HG03432 (cell line): ENCODE data around the gene ANKRD13D.

Experiments
- ATAC-seq: cut with Tn5 transposase; IDR thresholded peaks from one replicate; pipeline ENCODE4 v1.9.1; 2021; ENCODE audit warnings: mild to moderate bottlenecking, moderate library complexity; ENCODE audit not compliant: unreplicated experiment

Gene ANKRD13D

DNA sequence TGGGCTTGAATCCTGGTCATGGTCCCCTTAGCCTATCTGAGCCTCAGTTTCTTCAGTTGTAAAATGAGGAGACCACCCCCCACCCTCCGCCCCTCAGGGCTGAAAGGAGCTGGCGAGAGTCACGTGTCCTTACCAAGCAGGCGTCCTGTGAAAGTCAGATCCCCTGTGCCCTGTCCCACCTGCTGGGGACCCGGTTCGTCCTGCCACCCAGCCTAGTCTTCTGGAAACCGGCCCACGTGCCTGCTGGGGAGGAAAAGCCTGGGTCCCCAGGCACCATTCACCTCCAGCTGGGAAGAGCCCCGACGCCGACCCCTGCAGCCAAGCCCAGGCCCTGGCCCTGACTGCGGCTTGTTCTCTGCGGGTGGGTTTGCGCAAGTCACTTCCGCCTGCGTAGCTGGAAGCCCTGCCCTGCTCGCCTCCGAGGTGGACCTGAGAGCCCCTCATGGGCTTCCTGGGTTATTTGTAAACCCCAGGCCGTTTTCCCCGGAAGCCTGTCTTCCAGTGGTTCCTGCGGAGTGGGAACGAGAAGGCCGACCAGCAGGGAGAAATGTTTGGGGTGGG lies 13.5 kb downstream of the ANKRD13D start:
- no peak for ATAC-seq

DNA sequence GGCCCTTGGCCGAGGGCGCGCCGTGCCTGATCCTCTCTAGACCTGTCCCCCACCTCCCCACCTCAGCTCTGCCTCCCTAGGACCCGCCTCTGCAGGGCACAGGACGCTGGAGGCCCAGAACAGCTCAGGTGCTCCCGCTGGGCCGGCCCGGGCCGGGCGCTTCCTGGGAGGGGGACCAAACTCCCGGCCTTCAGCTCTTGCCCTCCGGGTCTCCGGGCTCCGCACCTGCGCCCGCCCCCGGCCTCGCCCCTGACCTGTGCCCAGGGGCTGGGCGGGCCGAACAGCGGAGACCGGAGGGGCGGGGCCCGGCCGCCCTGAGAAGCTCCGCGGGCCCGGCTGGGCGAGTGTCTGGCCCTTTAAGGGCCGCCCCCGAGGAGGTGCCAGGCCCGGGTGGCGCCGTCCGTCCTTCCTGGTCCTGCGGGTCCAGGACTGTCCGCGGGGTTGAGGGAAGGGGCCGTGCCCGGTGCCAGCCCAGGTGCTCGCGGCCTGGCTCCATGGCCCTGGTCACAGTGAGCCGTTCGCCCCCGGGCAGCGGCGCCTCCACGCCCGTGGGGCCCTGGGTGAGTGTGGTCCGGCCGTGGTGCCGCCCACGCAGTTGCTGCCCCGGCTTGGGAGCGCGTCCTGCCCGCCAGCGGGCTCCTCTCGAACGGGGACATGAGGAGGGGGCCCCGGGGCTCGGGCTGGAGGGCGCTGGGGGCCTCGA lies 14.2 kb downstream of the ANKRD13D start, which contains the start of gene SSH3:
Gene SSH3, plus strand, starts transcription at position 399 of the 703 bp plus-strand sequence. Its CDS starts 96 bp downstream, at position 495.
- ATAC-seq, result no peak

DNA sequence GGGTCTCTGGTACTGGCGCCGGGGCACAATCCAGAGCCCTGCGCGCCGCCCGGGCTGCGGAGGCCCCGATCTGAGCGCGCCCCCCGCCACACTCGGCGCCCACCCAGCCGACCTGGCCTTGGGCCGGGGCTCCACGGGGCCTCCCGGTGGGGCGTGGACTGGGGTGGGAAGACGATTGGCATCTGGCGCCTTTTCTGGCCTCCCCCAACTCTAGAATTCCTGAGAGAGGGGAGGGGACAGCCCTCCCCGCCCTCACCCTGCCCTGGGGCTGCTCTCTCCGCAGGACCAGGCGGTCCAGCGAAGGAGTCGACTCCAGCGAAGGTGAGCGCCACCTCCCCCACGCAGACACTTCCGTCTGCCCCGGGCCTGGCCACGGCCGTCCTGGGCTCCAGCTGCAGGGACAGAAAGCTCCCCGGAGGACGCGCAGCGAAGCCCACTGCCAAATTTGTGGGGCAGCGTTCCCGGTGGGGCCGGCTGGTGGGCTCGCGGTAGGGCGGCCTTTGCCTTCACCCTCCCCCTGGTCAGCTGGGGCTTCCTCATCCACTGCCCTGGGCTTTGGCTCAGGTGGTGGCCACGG lies 14.8 kb downstream of the ANKRD13D start:
- ATAC-seq, result no peak

DNA sequence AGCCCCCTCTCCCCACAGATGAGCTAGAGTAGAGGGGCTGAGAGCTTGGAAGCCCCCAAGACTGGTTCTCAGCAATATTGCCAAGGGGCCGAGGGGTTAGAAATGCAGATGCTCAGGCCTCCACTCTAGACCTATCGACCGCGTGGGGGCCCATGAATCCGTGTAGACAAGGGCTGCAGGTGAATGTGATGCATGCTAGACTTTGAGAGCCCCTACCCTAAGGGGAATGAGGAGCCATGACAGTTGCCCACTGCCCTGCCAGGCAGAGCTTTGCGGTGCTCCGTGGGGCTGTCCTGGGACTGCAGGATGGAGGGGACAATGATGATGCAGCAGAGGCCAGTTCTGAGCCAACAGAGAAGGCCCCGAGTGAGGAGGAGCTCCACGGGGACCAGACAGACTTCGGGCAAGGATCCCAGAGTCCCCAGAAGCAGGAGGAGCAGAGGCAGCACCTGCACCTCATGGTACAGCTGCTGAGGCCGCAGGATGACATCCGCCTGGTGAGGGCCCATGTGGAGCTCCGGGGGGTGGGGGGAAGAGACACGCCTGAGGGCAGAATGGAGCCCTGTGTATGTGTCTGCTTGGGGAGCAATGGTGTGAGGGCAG lies 15.5 kb downstream of the ANKRD13D start:
- no peak for ATAC-seq

DNA sequence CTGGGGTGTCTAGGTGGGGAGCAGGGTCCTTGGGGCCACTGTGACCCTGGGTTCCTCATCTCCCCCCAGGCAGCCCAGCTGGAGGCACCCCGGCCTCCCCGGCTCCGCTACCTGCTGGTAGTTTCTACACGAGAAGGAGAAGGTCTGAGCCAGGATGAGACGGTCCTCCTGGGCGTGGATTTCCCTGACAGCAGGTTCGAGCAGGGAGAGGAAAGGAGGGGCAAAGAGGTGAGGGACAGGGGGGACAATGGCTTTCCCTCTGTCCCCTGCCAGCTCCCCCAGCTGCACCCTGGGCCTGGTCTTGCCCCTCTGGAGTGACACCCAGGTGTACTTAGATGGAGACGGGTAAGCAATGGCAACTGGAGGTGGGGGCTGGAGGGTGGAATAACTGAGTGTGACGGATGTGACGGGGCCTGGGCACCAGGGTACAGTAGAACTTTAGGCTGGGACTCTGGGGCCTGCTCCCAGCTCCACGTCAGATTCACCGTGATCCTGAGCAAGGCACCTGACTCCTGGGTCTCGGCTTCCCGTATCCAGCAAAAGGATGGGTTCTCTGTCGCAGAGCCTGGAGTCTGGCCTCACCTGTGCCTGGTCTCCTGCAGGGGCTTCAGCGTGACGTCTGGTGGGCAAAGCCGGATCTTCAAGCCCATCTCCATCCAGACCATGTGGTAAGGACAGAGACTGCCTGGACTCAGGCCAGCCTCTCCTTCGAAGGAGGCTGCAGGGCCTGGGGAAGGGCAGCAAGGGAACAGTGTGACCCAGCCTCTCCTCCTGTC lies 17.9 kb downstream of the ANKRD13D start:
- ATAC-seq, result no peak

DNA sequence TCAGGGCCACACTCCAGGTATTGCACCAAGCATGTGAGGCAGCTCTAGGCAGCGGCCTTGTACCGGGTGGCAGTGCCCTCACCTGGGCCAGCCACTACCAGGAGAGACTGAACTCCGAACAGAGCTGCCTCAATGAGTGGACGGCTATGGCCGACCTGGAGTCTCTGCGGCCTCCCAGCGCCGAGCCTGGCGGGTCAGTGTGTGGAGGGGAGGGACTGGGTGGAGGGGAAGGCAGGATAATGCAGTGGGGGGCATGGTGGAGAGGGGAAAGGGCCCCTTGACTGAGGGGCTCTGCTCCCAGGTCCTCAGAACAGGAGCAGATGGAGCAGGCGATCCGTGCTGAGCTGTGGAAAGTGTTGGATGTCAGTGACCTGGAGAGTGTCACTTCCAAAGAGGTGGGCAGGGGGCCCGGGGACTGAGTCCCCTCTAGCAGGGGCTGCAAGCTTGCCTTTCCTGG lies 18.5 kb downstream of the ANKRD13D start:
- no peak for ATAC-seq

DNA sequence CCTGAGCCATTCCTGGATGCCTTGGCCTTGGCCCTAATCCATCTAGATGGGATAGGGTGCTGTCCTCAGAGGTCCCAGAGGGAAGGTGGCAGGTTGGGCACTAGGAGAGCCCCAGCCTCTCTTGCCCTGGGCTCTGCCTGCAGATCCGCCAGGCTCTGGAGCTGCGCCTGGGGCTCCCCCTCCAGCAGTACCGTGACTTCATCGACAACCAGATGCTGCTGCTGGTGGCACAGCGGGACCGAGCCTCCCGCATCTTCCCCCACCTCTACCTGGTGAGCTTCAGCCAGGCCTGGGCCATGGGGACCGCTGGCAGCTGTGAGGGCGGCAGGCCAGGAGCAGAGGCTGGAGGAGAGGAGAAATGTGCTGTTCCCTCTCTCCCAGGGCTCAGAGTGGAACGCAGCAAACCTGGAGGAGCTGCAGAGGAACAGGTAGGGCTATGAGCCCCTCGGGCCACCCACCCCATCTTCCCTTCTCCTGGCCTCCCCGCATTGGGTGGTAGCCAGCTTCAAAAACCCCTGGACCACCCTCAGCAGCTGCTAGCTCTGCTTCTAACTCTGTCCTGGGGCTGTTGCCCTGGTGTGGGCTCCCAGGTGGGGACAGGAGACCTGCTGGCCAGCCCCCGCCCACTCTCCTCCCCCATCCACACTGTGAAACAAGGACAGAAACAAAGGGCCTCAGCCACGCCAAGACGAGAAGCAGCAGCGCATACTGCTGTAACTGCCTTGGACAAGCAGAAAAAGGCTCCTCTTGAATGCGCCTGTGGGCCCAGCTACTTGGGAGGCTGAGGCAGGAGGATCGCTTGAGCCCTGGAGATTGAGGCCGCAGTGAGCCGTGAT lies 19.1 kb downstream of the ANKRD13D start:
- no peak for ATAC-seq

DNA sequence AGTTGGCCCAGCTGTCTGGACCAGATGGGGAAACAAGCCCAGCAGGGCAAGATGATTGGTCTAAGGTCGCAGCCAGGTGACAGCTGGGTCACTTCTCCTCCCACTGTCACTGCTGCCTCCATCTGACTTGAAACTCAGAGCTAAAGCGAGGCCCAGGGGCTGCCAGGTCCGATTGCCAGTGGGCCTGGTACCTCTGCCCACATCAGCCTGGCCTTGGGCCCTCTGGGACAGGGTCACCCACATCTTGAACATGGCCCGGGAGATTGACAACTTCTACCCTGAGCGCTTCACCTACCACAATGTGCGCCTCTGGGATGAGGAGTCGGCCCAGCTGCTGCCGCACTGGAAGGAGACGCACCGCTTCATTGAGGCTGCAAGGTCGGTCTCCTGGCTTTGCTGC lies 20.1 kb downstream of the ANKRD13D start:
- no peak for ATAC-seq

DNA sequence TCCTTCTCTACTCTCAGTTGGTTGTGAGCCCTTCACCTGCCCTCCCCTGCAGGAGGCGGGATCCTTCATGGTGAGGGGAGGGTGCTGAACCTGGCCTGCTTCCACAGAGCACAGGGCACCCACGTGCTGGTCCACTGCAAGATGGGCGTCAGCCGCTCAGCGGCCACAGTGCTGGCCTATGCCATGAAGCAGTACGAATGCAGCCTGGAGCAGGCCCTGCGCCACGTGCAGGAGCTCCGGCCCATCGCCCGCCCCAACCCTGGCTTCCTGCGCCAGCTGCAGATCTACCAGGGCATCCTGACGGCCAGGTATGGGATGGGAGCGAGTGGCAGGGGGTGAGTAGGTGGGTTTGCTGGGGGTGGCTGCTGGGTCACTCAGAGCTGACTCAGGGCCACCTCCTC lies 20.6 kb downstream of the ANKRD13D start:
- ATAC-seq, result no peak

DNA sequence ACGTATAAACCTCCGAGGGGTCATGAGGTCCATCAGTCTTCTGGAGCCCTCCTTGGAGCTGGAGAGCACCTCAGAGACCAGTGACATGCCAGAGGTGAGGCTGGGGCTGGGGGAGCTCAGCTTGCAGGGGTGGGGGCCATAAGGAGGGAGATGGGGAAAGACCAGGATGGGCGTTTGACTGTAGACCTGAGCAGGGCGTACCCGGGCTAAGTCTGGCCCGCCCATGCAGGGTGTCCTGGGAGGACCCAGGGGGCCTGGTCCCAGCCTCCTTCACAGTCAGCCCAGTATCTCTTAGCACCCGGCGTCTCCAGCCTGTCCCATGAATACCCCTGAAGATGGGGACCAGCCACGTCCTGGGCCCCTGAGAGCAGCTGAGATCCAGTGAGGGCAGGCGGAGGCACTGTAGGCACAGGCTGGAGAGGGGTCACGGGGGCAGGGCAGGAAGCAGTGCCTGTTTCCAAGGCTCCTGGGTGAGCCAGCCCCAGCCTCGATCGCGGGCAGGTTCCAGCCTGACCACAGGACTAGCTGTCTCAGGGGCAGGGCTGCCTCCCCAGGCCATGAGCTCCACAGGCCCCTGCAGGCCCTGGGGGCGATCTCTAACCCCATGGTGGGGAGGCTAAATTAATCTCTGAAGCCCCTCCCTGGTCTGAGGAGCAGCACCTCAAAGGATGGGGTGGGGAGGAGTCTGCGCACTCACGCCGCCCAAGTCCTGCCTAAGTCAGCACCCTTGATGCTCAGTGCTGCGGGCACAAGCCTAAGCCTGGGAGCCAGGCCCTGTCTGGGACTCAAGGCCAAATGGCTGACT lies 21.3 kb downstream of the ANKRD13D start:
- no peak for ATAC-seq

DNA sequence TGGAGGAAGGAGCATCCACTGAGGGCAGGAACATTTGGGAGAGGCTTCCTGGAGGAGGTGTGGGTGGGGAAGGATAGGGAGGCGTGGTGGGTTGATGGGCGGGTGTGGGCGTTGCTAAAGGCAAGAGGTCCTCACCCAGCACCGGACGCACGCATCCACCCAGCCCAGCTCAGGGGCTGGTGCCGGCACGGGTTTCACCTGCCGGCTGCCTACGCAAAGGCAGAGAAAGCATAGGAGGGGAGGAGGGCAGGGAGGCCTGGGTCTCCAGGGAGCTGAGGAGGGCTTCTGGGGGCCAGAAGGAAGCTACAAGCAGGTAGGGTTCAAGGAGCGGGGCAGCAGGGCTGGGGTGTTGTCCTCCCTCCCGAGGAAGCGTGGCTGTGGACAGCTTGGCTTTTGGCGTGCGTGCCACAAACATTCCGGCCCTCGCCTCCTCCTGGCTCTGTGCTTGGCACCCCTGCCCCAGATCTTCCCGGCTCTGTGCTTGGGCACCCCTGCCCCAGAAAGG lies 22.0 kb downstream of the ANKRD13D start:
- no peak for ATAC-seq

DNA sequence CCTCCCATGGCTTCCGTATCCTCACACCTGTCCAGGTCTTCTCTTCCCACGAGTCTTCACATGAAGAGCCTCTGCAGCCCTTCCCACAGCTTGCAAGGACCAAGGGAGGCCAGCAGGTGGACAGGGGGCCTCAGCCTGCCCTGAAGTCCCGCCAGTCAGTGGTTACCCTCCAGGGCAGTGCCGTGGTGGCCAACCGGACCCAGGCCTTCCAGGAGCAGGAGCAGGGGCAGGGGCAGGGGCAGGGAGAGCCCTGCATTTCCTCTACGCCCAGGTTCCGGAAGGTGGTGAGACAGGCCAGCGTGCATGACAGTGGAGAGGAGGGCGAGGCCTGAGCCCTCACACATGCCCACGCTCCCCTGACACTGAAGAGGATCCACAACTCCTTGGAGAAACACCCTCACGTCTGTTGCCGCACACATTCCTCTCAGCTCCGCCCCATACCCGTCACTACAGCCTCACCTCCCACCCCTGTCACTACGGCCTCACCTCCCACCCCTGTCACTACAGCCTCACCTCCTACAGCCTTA lies 22.5 kb downstream of the ANKRD13D start:
- ATAC-seq, result no peak

DNA sequence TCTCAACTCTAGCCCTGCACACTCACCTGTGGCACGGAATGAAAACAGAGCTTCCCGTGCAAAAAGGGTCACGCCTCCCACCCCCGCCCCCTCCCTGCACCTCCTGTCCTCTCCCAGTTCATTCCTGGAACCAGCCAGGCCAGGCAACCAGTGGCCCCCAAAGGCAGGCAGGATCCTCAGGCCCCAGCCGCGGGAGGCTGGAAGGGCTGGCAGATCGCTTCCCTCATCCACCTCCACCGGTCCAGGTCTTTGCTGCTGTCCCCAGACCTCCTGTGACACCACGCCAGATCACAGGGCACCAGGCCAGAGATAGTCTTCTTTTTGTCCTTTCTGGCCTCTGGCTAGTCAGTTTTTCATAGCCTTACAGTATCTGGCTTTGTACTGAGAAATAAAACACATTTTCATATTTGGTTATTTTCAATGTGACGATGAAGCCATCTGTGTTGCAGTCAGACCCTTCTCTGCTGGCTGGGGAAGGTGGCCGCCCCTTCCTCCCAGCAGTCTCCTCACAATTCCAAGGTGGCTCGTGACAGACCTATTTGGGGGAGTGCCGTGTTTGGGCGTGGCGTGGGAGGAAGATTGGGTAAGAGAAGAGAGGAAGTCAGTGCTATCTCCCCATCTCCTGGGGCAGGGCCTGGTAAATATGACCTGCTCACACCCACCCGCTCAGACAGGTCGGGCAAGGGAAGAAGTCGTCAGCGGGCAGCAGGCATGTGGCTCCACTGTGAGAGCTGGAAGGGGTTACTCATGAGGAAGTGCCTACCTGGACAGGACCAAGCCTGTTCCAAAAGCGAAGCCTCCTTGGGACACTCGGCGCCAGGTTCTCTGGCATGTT lies 23.3 kb downstream of the ANKRD13D start:
- no peak for ATAC-seq

DNA sequence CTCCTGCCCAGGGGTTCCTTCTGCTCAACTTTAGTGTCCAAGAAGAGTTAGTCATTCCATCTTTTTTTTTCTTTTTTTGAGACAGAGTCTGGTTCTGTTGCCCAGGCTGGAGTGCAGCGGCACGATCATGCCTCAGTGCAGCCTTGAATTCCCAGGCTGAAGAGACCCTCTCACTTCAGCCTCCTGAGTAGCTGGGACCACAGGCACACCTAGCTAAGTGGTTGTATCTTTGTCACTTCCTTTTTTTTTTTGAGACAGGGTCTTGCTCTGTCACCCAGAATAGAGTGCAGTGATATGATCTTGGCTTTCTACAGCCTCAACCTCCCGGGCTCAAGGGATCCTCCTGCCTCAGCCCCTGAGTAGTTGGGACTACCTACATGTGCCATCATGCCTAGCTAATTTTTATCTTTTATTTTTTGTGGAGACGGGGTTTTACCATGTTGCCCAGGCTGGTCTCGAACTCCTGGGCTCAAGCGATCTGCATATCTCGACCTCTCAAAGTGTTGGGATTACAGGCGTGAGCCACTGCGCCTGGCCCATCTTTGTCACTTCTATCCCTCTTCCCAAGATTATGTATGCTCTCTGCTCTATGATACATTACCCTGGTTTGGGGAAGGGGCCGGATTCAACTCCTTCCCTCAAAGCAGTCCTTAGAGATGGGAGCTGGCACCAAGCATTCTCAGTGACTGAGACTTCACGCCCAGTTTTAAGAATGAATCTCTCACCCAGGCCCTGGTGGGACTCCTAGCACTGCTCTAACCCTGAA lies 24.2 kb downstream of the ANKRD13D start:
- ATAC-seq, result no peak

DNA sequence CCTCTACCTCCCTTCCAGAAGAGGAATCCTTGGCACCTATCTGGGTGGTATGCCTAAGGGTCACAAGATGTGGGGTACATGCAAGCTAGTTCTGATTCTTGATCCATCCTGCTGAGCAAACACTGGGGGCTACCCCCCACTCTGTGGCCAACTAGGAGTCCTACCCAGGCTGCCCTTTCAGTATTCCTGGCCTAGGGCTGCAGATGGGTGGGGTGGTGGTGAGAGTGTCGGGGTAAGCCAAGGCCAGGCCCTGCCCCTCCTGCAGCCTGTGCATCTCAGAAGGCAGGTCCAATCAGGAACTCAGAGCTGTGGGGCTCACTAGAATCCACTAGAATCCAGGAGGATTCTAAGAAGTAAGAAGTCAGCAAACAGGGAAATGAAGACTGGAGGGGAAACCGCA lies 25.1 kb downstream of the ANKRD13D start:
- no peak for ATAC-seq

DNA sequence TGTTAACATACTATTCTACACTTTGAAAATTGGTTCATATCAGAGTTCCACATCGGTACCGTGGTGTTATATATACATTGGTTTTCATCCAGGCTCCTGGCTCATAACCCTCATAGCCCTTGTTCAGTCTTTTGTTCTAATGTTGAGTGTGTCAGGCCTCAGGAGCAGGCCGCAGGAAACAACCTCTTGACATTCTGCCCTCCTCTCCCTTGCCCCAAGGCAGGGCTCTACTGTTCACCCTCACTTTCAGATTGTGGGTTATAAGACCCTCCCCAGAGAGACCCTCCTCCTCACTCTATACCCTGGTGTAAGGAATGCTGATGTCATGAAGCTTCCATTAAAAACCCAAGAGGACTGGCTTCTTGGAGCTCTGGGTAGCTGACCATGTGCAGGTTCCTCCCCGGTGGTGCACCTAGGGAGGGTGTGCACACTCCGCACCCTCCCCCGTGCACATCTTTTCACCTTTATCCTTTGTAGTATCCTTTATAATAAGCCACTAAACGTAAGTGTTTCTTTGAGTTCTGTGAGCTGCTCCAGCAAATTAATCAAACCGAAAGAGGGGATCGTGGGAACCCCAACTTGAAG lies 26.3 kb downstream of the ANKRD13D start:
- ATAC-seq, result no peak

DNA sequence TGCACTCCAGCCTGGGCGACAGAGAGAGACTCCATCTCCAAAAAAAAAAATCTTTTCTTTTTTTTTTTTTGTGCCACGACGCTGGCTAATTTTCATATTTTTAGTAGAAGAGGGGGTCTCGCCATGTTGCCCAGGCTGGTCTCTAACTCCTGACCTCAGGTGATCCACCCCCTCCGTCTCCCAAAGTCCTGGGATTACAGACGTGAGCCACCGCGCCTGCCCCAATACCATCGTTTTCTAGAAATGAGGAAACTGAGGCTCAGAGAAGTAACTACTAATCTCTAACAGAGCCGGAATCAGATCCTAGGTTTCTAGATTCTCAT lies 27.7 kb downstream of the ANKRD13D start:
- no peak for ATAC-seq
